GM12878 (cell line): ENCODE data around the gene CREB5.

Experiments used
- CHD1 ChIP-seq: IDR thresholded peaks from 2 replicates; pipeline ENCODE4 v1.6.1; 2012; ENCODE audit warnings: low read depth, low read length, improper control_type of control experiment
- MTA3 ChIP-seq: IDR thresholded peaks from 2 replicates; pipeline ENCODE4 v1.6.1; 2012; ENCODE audit warnings: low read length, inconsistent platforms, borderline replicate concordance
- NBN ChIP-seq: fragments of 450-650 bp; IDR thresholded peaks from 2 replicates; pipeline ENCODE4 v1.6.1; 2016
- NFIC ChIP-seq: IDR thresholded peaks from 2 replicates; pipeline ENCODE4 v1.6.1; 2012; ENCODE audit warnings: low read depth, mild to moderate bottlenecking, inconsistent platforms, low read length, moderate library complexity
- PRDM15 ChIP-seq: fragments of 450-650 bp; formaldehyde crosslinking; IDR thresholded peaks from 2 replicates; pipeline ENCODE4 v1.4.0; 2020; ENCODE audit warnings: mild to moderate bottlenecking, moderate library complexity
- TCF3 ChIP-seq: IDR thresholded peaks from 2 replicates; pipeline ENCODE4 v1.6.1; 2012; ENCODE audit warnings: low read depth, mild to moderate bottlenecking, low read length, borderline replicate concordance; ENCODE audit not compliant: insufficient read depth
- TF ChIP-seq, protein P1 (sequence below), 3 experiments: IDR thresholded peaks in 2 of 3; conservative IDR thresholded peaks in 1 of 3; 2 replicates each; pipeline ENCODE4 v1.5.1; 2011; ENCODE audit warnings: low read depth in 3 of 3, low read length in 3 of 3, mild to moderate bottlenecking in 3 of 3, control low read depth in 2 of 3, moderate library complexity in 2 of 3, inconsistent platforms in 1 of 3, mixed read lengths in 1 of 3; ENCODE audit not compliant: control insufficient read depth in 2 of 3, insufficient read depth in 1 of 3; ENCODE audit errors: extremely low read depth in 1 of 3

GRCh38 chr7:28473571-28474281, 61.4 kb downstream of the CREB5 start:
- no peak for TF ChIP-seq MTA3
- TF ChIP-seq TCF3 = no peak
- no peak for TF ChIP-seq CHD1
- TF ChIP-seq, protein P1, sequence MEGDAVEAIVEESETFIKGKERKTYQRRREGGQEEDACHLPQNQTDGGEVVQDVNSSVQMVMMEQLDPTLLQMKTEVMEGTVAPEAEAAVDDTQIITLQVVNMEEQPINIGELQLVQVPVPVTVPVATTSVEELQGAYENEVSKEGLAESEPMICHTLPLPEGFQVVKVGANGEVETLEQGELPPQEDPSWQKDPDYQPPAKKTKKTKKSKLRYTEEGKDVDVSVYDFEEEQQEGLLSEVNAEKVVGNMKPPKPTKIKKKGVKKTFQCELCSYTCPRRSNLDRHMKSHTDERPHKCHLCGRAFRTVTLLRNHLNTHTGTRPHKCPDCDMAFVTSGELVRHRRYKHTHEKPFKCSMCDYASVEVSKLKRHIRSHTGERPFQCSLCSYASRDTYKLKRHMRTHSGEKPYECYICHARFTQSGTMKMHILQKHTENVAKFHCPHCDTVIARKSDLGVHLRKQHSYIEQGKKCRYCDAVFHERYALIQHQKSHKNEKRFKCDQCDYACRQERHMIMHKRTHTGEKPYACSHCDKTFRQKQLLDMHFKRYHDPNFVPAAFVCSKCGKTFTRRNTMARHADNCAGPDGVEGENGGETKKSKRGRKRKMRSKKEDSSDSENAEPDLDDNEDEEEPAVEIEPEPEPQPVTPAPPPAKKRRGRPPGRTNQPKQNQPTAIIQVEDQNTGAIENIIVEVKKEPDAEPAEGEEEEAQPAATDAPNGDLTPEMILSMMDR (IDR thresholded peaks at IDR 0.05 in 2 of 3, conservative IDR thresholded peaks at IDR 0.05 in 1 of 3; ENCODE audit: control insufficient read depth in 2 of 3, extremely low read depth in 1 of 3, insufficient read depth in 1 of 3, low read depth in 3 of 3, low read length in 3 of 3) = no peak
- no peak for TF ChIP-seq NFIC
- TF ChIP-seq NBN = no peak
- no peak for TF ChIP-seq PRDM15 (CRISPR knock-in tag)
